ENCODE results near the gene ZNF557.

Gene ZNF557

GRCh38 chr19:7125221-7125620, 55.7 kb downstream of the ZNF557 start:
- DNase-seq (ENCODE audit: low read depth in 2 of 2), result no peak

DNA sequence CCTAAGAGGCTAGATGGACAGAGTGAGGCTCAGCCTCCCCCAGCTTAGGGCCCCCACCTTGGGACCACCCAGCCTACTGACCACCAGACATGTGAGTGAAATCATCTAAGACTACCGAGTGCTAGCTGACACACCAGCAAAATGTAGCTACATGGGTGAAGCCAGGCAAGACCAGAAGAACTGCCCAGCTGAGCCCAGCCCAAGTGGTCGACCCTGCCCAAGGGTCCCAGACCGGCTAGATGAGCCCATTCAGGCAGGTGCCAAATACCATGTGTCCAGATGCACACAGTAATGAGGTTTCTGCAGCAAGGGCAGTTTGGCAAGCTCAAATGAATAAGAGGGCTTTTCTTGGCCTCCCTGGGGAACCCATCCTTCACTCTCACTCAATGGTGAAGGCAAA, 56.6 kb downstream of the ZNF557 start:
- no peak for DNase-seq (ENCODE audit: low read depth in 2 of 2)

DNA sequence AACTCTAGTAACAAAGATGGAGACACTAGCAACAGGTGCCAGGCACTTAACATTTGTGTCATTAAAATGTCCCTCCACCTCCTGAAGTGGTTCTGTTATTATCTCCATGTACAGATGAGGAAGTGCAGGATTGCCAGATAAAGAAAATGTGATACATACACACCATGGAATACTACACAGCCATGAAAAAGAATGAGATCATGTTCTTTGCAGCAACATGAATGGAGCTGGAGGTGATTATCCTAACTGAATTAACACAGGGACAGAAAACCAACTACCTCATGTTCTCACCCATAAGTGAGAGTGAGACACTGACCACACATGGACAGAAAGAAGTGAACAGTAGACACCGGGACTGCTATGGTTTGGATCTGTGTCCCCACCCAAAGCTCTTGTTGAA, 60.5 kb downstream of the ZNF557 start:
- no peak for DNase-seq (ENCODE audit: low read depth in 2 of 2)

- no peak for DNase-seq (ENCODE audit: low read depth in 2 of 2)
Observed at GRCh38 chr19:7132054-7132453, 62.6 kb downstream of the ZNF557 start.

GRCh38 chr19:7137120-7137519, 67.6 kb downstream of the ZNF557 start:
- DNase-seq (ENCODE audit: low read depth in 2 of 2), result no peak

All from fibroblast of skin of left biceps (primary cell).